Measurements from ENCODE around the gene TBC1D2.

Gene TBC1D2

DNA sequence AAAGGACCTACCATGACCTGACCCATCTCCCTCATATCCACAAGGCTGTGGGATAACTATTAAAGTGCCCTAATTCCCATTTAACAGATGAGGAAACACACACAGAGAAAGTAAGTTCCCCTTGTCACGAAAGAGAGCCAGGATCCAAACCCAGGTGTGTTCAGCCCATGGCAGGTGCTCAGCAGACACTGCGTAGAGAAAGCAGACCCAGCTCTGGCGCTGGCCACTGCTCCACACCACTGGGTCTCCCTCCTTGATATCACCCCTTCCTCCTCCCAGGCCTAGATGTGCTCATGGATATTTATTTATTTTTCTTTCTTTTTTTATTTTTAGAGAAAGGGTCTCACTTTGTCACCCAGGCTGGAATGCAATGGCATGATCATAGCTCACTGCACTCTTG lies 39.1 kb downstream of the TBC1D2 start:
- Histone ChIP-seq H2AFZ (ENCODE audit: low read depth, low read length) (no peak overlapping the region), H3K36me3 (ENCODE audit: insufficient read depth, low read length) (no peaks in the 10 kb centered on the region), H3K9me3 (ENCODE audit: low read length) (no peaks in the 10 kb centered on the region), H3K27me3 (ENCODE audit: insufficient read depth, low read length) (no peaks in the 10 kb centered on the region), H3K4me3 (ENCODE audit: low read length) (no peak overlapping the region), H3K4me1 (ENCODE audit: insufficient read depth, low read length) (peaks cover 4% of the 10 kb centered on the region)

- H3K4me3 ChIP-seq (ENCODE audit: low read length) = no peak overlapping the region
Observed at GRCh38 chr9:98215821-98216220, 39.6 kb downstream of the TBC1D2 start.

GRCh38 chr9:98215271-98215670 lies 40.2 kb downstream of the TBC1D2 start:
- H2AFZ ChIP-seq (ENCODE audit: low read depth, low read length) = no peak overlapping the region
- no peaks in the 10 kb centered on the region for H3K27me3 ChIP-seq (ENCODE audit: insufficient read depth, low read length)
- H3K4me1 ChIP-seq (ENCODE audit: insufficient read depth, low read length) = peaks cover 4% of the 10 kb centered on the region
- H3K9me3 ChIP-seq (ENCODE audit: low read length) = no peaks in the 10 kb centered on the region
- no peak overlapping the region for H3K4me3 ChIP-seq (ENCODE audit: low read length)
- H3K36me3 ChIP-seq (ENCODE audit: insufficient read depth, low read length) = no peaks in the 10 kb centered on the region

More at GRCh38 chr9:98215821-98216220, 39.6 kb downstream of the TBC1D2 start:
- Histone ChIP-seq H2AFZ (ENCODE audit: low read depth, low read length) (no peak overlapping the region), H3K9me3 (ENCODE audit: low read length) (no peaks in the 10 kb centered on the region), H3K36me3 (ENCODE audit: insufficient read depth, low read length) (no peaks in the 10 kb centered on the region), H3K27me3 (ENCODE audit: insufficient read depth, low read length) (no peaks in the 10 kb centered on the region), H3K4me1 (ENCODE audit: insufficient read depth, low read length) (peaks cover 4% of the 10 kb centered on the region)

DNA sequence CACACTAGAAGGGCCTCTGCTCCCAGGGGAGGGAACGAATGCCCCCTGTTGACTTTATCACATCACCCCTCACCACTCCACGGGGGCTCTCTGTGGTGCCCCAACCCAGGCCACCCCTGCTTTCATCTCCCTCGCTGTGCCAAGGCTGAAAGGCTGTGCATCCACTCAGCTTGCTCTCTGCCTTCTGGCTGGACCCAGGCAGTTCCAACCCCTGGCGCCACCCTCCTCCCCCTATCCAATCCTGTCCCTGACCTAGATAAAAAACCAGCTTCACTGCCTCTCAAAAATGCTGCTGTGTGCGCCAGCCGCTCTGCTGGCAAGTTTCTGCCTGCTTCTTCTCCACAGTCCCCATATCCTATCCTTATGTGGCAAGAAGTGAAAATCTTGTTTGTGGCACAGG lies 40.6 kb downstream of the TBC1D2 start:
- Histone ChIP-seq H3K4me1 (ENCODE audit: insufficient read depth, low read length) (peaks cover 4% of the 10 kb centered on the region), H3K27me3 (ENCODE audit: insufficient read depth, low read length) (no peaks in the 10 kb centered on the region), H3K9me3 (ENCODE audit: low read length) (no peaks in the 10 kb centered on the region), H3K4me3 (ENCODE audit: low read length) (no peak overlapping the region), H2AFZ (ENCODE audit: low read depth, low read length) (no peak overlapping the region), H3K36me3 (ENCODE audit: insufficient read depth, low read length) (no peaks in the 10 kb centered on the region)

GRCh38 chr9:98211260-98211659 lies 44.2 kb downstream of the TBC1D2 start:
- H3K4me3 ChIP-seq (ENCODE audit: low read length) = no peak overlapping the region
- H2AFZ ChIP-seq (ENCODE audit: low read depth, low read length) = no peak overlapping the region
- H3K27me3 ChIP-seq (ENCODE audit: insufficient read depth, low read length) = no peaks in the 10 kb centered on the region
- H3K36me3 ChIP-seq (ENCODE audit: insufficient read depth, low read length) = no peaks in the 10 kb centered on the region
- no peaks in the 10 kb centered on the region for H3K4me1 ChIP-seq (ENCODE audit: insufficient read depth, low read length)
- H3K9me3 ChIP-seq (ENCODE audit: low read length) = no peaks in the 10 kb centered on the region

DNA sequence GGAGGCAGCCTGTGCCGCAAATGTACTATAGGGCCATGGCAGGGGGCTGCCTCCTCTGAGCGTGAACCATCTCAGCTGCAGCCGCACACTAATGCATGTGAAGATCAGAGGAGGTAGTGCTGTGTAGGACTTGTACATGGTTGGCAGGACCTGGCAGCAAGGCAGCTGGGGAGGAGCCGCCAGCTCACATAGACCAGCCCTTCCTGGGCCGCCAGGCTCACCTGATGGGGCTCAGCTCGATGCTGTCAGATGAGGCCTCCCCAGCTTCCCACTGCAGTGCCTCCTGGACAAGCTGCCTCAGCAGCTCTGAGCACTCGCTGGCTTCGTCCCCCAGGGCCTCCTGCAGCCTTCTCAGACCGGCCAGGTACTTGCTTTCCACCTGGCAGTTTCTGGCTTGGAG lies 45.0 kb downstream of the TBC1D2 start:
- Histone ChIP-seq H3K27me3 (ENCODE audit: insufficient read depth, low read length) (peaks cover 1% of the 10 kb centered on the region), H3K36me3 (ENCODE audit: insufficient read depth, low read length) (no peaks in the 10 kb centered on the region), H3K9me3 (ENCODE audit: low read length) (no peaks in the 10 kb centered on the region), H3K4me1 (ENCODE audit: insufficient read depth, low read length) (no peaks in the 10 kb centered on the region), H2AFZ (ENCODE audit: low read depth, low read length) (no peak overlapping the region), H3K4me3 (ENCODE audit: low read length) (no peak overlapping the region)

DNA sequence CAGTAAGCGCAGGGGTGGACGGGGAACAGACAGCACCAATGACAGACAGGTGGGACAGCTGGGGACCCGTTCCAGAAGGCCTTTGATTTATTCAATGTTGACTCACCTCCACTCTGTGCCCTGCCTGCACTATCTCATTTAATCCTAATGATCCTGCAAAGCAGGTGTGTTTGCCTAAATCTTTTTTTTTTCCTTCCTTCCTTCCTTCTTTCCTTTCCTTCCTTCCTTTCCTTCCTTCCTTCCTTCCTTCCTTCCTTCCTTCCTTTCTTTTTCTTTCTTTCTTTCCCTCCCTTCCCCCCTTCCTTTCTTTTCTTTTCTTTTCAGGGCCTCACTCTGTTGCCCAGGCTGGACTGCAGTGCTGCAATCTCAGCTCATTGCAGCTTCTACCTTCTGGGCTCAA lies 45.9 kb downstream of the TBC1D2 start:
- Histone ChIP-seq H3K36me3 (ENCODE audit: insufficient read depth, low read length) (no peaks in the 10 kb centered on the region), H3K9me3 (ENCODE audit: low read length) (no peaks in the 10 kb centered on the region), H3K4me3 (ENCODE audit: low read length) (no peak overlapping the region), H2AFZ (ENCODE audit: low read depth, low read length) (no peak overlapping the region), H3K27me3 (ENCODE audit: insufficient read depth, low read length) (peaks cover 8% of the 10 kb centered on the region), H3K4me1 (ENCODE audit: insufficient read depth, low read length) (no peaks in the 10 kb centered on the region)

GRCh38 chr9:98208635-98209034 lies 46.8 kb downstream of the TBC1D2 start:
- H2AFZ ChIP-seq (ENCODE audit: low read depth, low read length) = no peak overlapping the region
- H3K27me3 ChIP-seq (ENCODE audit: insufficient read depth, low read length) = peaks cover 8% of the 10 kb centered on the region
- H3K4me1 ChIP-seq (ENCODE audit: insufficient read depth, low read length) = no peaks in the 10 kb centered on the region
- H3K9me3 ChIP-seq (ENCODE audit: low read length) = no peaks in the 10 kb centered on the region
- no peaks in the 10 kb centered on the region for H3K36me3 ChIP-seq (ENCODE audit: insufficient read depth, low read length)
- no peak overlapping the region for H3K4me3 ChIP-seq (ENCODE audit: low read length)

DNA sequence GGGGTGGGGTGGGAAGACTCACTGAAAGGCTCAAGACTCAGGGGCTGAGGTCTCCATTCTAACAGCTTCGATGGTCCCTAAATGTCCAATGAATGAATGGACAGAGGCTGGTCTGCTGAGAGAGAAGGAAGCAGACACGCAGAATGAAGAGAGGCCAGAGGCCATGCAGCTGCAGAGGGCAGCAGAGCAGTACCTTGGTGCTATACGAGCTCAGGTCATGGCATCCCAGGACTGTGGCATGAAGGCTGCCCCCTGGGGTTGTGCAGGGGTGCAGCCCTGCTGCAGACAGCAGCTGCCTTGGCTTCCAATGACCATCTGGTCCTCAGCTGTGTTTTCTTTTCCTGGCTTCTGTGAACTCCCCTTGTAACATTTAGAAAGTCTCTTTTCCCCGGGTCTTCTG lies 47.8 kb downstream of the TBC1D2 start:
- Histone ChIP-seq H2AFZ (ENCODE audit: low read depth, low read length) (no peak overlapping the region), H3K4me3 (ENCODE audit: low read length) (no peak overlapping the region), H3K27me3 (ENCODE audit: insufficient read depth, low read length) (peaks cover 8% of the 10 kb centered on the region), H3K36me3 (ENCODE audit: insufficient read depth, low read length) (no peaks in the 10 kb centered on the region), H3K4me1 (ENCODE audit: insufficient read depth, low read length) (no peaks in the 10 kb centered on the region), H3K9me3 (ENCODE audit: low read length) (no peaks in the 10 kb centered on the region)

DNA sequence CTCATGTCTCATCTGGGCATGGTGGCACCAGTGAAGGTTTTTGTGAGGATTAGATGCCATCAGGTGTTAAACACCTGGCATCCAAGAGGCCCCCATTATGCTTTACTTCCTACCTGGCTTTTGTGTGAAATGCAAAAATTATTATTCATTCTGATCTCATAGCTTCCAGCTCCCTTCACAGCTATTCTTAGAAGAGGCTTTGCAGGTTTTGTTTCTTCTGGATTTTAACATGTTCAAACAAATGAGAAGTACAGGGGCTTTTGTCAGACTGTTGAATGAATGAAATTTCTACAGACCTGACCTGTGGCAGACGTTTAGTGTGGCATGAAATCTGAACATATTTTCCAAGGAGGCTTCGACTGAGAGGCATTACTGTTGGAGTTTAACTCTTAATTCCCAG lies 48.7 kb downstream of the TBC1D2 start:
- no peaks in the 10 kb centered on the region for H3K9me3 ChIP-seq (ENCODE audit: low read length)
- H3K36me3 ChIP-seq (ENCODE audit: insufficient read depth, low read length) = no peaks in the 10 kb centered on the region
- H3K4me3 ChIP-seq (ENCODE audit: low read length) = no peak overlapping the region
- H3K4me1 ChIP-seq (ENCODE audit: insufficient read depth, low read length) = no peaks in the 10 kb centered on the region
- H3K27me3 ChIP-seq (ENCODE audit: insufficient read depth, low read length) = peaks cover 13% of the 10 kb centered on the region
- no peak overlapping the region for H2AFZ ChIP-seq (ENCODE audit: low read depth, low read length)

DNA sequence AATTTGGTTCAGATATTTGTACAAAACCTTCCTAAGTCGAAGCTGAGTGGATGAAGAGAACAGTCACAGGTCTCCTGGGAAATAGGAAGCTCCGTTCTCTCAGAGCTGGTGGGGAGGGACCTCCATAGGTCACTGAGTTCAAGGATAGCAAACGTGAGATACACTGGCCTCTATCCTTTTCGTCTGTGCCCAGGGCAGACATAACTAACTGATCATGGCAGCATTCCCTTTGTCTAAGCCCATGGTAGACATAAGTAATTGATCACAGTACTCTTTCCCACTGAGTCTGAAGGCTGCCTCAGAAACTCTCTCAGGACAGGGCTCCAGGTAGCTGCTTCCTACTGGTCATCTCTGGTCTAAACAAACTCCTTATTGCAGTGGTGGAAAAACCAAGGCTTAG lies 50.8 kb downstream of the TBC1D2 start:
- peaks cover 18% of the 10 kb centered on the region for H3K27me3 ChIP-seq (ENCODE audit: insufficient read depth, low read length)
- H3K4me1 ChIP-seq (ENCODE audit: insufficient read depth, low read length) = no peaks in the 10 kb centered on the region
- H3K9me3 ChIP-seq (ENCODE audit: low read length) = no peaks in the 10 kb centered on the region
- no peak overlapping the region for H3K4me3 ChIP-seq (ENCODE audit: low read length)
- H3K36me3 ChIP-seq (ENCODE audit: insufficient read depth, low read length) = no peaks in the 10 kb centered on the region
- H2AFZ ChIP-seq (ENCODE audit: low read depth, low read length) = no peak overlapping the region

GRCh38 chr9:98203153-98203552 lies 52.3 kb downstream of the TBC1D2 start:
- H2AFZ ChIP-seq (ENCODE audit: low read depth, low read length) = no peak overlapping the region
- no peak overlapping the region for H3K4me3 ChIP-seq (ENCODE audit: low read length)
- no peaks in the 10 kb centered on the region for H3K4me1 ChIP-seq (ENCODE audit: insufficient read depth, low read length)
- no peaks in the 10 kb centered on the region for H3K9me3 ChIP-seq (ENCODE audit: low read length)
- H3K36me3 ChIP-seq (ENCODE audit: insufficient read depth, low read length) = no peaks in the 10 kb centered on the region
- peaks cover 29% of the 10 kb centered on the region for H3K27me3 ChIP-seq (ENCODE audit: insufficient read depth, low read length)

DNA sequence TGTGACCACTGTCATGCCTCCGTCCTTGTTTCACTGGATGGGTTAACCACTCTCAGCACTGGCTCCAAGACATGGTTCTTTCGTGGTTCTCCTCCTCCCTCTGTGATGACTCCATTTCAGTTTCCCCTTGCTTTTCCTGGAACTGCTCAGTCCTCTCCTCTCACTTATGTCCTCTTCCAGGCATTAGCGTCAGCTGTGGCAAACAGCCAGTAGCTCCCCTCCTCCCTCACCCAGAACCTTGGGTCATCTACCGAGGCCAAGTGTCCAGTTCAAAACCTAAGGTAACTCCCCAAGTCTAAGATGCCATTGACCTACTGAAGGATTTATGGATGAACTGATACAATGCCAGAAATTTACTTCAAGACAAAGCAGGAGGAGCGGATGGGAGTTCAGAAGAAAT lies 53.2 kb downstream of the TBC1D2 start:
- no peak overlapping the region for H2AFZ ChIP-seq (ENCODE audit: low read depth, low read length)
- H3K9me3 ChIP-seq (ENCODE audit: low read length) = no peaks in the 10 kb centered on the region
- H3K36me3 ChIP-seq (ENCODE audit: insufficient read depth, low read length) = no peaks in the 10 kb centered on the region
- peaks cover 36% of the 10 kb centered on the region for H3K27me3 ChIP-seq (ENCODE audit: insufficient read depth, low read length)
- H3K4me3 ChIP-seq (ENCODE audit: low read length) = no peak overlapping the region
- no peaks in the 10 kb centered on the region for H3K4me1 ChIP-seq (ENCODE audit: insufficient read depth, low read length)

DNA sequence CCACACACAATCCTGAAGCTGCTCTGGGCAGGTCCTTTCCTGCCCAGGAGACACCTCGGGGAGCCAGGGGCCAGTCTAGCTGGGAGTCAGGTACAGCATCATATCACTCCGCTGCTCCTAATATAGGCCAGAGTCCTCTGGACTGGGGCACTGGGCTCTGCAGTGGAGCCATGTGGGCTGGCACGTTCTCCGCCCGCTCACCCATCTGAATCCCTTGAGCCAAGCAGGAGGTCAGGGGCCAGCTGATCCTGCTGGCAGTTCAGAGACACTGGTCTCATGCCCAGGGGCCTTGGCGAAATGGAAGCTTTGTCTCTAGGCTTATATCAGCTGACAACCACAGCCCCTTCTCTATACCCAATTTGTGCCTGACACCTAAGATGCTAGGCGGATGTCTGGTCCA lies 53.7 kb downstream of the TBC1D2 start:
- Histone ChIP-seq H3K27me3 (ENCODE audit: insufficient read depth, low read length) (peaks cover 36% of the 10 kb centered on the region), H3K4me1 (ENCODE audit: insufficient read depth, low read length) (no peaks in the 10 kb centered on the region), H2AFZ (ENCODE audit: low read depth, low read length) (no peak overlapping the region), H3K4me3 (ENCODE audit: low read length) (no peak overlapping the region), H3K36me3 (ENCODE audit: insufficient read depth, low read length) (no peaks in the 10 kb centered on the region), H3K9me3 (ENCODE audit: low read length) (no peaks in the 10 kb centered on the region)

Data from neuron (in vitro differentiated cells).